Measurements from ENCODE around the gene TMEM233.

Gene TMEM233

DNA sequence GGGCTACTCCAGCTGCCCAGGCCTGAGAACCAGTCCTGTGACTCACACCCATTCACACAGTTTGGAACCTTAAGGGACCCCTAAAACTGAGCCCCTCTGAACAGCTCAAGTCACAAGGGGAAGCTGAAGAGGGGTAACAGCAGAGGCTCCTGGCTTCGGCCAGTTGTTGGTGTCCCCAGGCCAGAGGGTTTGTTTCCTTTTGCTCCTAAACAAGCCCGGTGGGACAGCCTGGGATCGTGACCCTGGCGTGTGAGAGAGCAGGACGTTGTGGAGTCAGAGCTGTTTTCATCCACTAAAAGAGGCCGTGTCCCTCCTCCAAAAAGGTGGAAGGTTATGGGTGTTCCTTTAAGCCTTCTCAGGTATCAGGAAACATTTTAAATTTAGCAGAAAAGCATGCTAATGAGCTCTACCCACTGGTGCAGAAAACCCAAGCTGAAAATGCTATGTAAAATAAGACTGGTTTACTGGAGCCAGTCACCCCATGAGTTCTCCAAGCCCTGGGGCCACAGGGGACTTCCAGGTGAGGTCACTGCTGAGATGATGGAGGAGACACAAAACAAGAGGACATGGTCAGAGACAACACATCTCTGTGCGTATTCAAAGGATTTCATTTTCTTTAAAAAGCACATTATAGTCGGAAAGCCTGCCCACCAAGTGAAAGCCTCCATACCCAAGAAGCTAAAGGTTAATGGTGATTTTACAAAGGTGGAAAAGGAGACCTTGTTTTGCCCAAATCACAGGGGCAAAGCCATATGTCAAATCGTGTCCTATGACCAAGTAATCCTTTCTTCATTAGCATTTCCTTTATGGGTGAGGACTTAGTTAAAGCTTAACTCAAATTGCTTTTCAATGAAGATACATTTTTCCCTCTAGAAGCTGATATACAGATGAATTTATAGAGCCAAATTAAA lies 88.4 kb downstream of the TMEM233 start:
- DNase-seq (ENCODE audit: low read depth): no peak

DNA sequence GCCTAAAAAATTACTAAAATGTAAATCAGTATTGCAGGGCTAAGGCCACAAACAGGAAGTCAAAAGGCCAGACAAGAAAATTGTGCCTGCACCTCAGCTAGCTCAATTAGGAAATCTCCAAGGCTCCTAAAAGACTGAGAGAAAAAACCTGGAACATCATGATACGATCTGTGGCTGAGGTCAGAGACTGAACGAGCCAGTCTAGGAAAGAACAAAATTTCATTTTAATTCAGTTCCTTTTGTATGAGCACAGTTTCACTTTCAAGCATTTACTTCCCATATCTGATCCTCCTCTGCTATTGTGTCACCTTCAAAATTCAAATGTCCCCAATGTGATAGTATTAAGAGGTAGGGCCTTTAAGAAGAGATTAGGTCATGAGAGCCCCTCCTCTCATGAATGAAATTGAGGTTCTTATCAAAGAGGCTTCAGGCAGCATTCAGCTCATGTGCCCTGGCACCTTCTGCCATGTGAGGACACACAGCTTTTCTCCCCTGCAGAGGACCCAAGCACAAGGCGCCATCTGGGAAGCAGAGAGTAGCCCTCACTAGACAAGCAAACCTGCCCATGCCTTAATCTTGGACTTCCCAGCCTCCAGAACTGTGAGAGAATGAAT lies 89.2 kb downstream of the TMEM233 start:
- no peak for DNase-seq (ENCODE audit: low read depth)

DNA sequence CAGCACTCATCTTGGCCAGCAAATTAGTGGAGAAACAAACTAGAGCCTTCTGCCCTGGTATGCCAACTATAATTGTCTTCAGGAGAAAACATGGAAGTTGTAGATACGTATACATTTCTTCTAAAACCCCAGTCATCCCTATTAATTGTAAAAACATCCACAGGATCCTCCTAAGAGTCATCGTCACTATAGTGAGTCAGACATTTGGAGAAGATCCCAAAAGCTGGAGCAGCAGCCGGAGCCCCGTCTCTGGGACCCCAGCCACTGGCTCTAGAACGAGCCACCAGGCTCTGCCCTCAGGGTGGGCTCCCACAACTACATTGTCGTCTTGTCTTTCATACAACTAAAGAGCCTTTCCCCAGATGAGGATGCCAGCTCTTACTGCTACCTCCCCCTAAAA lies 89.8 kb downstream of the TMEM233 start:
- DNase-seq (ENCODE audit: low read depth): no peak

GRCh38 chr12:119683816-119684215 lies 90.2 kb downstream of the TMEM233 start:
- DNase-seq (ENCODE audit: low read depth): no peak

- DNase-seq (ENCODE audit: low read depth): no peak
Observed at GRCh38 chr12:119684711-119685369, 91.3 kb downstream of the TMEM233 start.

GRCh38 chr12:119685375-119685774 lies 91.8 kb downstream of the TMEM233 start:
- DNase-seq (ENCODE audit: low read depth): no peak

DNA sequence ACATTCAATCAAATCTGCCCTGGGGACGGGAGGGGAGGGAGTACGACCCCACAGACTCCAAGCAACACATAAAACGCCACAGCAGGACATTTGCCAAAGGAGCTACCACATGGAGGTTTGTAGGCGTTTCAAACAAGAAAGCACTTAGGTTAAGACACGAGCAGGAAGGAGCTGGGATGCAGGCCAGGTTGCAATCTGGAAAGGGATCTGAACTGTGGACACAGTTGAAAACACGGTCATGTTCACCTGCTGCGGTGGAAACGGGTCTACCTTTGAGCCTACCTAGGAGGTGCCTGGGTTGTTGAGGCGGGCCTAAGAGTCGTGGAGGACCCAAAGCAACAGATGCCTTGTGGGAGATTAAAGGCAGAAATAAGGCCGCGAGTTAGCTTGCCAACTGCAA lies 92.8 kb downstream of the TMEM233 start:
- DNase-seq (ENCODE audit: low read depth): no peak

- no peak for DNase-seq (ENCODE audit: low read depth)
Observed at GRCh38 chr12:119686776-119687175, 93.2 kb downstream of the TMEM233 start.

GRCh38 chr12:119687406-119687805 lies 93.8 kb downstream of the TMEM233 start:
- DNase-seq (ENCODE audit: low read depth): no peak

GRCh38 chr12:119687879-119688278 lies 94.3 kb downstream of the TMEM233 start:
- no peak for DNase-seq (ENCODE audit: low read depth)

GRCh38 chr12:119689935-119690500 lies 96.4 kb downstream of the TMEM233 start:
- no peak for DNase-seq (ENCODE audit: low read depth)

- no peak for DNase-seq (ENCODE audit: low read depth)
Observed at GRCh38 chr12:119691202-119691810, 97.7 kb downstream of the TMEM233 start.

DNA sequence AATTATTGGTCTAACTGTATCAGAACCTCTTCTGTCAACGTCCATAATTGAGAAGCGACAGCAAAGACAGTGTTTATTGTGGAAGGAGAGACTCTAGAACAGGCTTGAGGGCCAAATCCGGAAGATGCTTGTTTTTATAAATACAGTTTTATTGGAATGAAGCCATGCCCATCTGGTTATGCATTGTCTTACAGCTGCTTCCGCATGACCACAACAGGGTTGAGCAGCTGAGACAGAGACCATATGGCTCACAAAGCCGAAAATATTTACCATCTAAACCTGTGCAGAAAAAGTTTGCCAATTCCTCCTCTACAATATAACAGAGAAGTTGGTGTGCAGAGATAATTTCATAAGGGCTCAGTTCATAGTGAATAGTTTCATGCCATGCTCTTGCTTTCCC lies 98.8 kb downstream of the TMEM233 start:
- no peak for DNase-seq (ENCODE audit: low read depth)

All from activated T-cell treated with anti-CD3 and anti-CD28 coated beads for 1 hour (primary cell).